HG03097 (cell line): ENCODE results near the gene NOL4L.

Source experiments
- ATAC-seq: cut with Tn5 transposase; IDR thresholded peaks from one replicate; pipeline ENCODE4 v1.9.1; 2021; ENCODE audit not compliant: unreplicated experiment, low FRiP score

Gene NOL4L

DNA sequence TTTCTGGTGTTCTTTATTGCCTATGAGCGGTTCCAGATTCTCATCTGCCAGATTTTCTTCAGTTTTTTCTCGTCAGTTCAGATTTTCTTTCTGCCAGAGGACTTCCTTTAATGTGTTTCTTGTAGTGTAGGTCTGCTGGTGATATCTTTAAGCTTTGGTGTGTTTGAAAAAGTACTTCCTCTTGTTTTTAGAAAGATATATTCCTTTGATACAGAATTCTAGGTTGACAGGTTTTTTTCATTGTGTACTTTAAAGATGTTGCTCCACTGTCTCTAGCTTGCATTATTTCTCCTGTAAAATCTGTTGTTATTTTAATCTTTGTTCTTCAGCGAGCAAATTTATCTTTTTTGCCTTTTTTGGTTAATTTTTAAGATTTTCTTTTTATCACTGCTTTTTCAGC lies 190.1 kb downstream of the NOL4L start:
- ATAC-seq, result no peak
